Measurements from ENCODE around the gene ACOX3. TPM values are rescaled to one million over a fixed set of nuclear protein-coding genes. Genes with fewer than 3 reads are reported as not detected.

ACOX3 gene
- total RNA-seq, 4 donors from 2014 or later = 42.3 to 86.2 (median 50.3) TPM

DNA sequence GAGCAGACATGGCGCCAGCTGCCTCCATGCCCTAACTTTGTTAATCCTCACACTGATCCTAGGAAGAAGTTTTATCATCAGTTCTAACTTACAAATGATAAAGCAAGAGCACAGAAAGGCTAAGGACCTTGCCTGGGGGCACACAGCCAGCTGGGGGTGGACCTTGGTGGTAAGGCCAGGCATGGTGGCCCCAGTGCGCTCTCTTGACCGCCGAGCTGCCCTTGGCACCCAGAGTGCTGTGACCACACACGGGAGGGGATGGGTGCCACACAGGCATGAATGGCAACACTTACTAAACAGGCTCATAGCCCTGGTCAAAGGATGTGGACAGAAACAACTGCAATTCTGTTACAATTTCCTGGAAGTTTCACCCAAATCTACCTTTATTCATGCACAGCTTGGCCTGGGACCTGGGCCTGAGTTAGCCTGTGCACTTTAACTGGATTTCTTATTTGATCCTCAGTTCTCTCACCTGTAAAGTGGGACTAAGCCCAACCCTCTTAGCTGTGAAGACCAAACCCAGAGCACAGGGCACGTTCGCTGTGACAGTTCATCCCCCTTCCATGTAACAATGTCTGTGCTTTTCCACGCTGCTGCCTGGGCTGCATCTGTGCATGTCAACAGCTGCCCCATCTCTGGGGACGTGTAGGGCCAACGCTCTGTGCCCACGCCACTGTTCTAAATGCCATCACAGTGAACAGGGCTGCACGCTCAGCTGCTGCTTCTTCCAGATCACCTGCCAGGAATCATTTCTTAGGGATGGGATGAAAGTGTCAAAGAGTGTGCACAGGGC is 44.8 kb downstream of the ACOX3 start:
- peaks cover 0 to 96% (median 6%) of the 10 kb centered on the region in 3 donors for H3K36me3 ChIP-seq

DNA sequence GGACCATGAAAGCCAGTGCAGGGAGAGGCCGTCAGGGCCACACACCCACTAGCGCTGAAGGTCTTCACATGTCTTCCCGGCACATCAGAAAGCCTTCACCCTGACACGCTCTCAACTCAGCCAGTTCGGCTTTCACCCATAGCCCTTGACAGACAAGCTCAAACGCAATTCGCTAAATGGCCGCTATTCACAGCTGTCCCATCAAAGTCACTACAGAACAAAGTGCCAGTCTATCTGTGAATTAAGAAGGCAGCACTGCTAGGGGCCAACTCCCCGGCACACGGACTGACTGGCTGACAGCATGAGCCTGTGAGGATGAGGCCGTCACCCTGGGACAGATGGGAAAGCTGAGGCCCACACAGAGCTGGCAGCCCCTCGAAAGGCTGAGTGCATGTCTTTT is 45.7 kb downstream of the ACOX3 start:
- DNase-seq = no peak
- H3K4me3 ChIP-seq = no peak overlapping the region
- intact Hi-C loops (cut with DNase I) = no loop called here
- H3K36me3 ChIP-seq = peaks cover 0 to 97% (median 6%) of the 10 kb centered on the region in 3 donors
- 73 to 79% methylated on average over 5 to 6 of the region's 12 CpGs for WGBS, 2 donors
- TF ChIP-seq, protein P1, sequence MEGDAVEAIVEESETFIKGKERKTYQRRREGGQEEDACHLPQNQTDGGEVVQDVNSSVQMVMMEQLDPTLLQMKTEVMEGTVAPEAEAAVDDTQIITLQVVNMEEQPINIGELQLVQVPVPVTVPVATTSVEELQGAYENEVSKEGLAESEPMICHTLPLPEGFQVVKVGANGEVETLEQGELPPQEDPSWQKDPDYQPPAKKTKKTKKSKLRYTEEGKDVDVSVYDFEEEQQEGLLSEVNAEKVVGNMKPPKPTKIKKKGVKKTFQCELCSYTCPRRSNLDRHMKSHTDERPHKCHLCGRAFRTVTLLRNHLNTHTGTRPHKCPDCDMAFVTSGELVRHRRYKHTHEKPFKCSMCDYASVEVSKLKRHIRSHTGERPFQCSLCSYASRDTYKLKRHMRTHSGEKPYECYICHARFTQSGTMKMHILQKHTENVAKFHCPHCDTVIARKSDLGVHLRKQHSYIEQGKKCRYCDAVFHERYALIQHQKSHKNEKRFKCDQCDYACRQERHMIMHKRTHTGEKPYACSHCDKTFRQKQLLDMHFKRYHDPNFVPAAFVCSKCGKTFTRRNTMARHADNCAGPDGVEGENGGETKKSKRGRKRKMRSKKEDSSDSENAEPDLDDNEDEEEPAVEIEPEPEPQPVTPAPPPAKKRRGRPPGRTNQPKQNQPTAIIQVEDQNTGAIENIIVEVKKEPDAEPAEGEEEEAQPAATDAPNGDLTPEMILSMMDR (IDR thresholded peaks at IDR 0.05) = no peak
- TF ChIP-seq POLR2A (IDR thresholded peaks at IDR 0.05) = no peak
- peaks cover 0 to 42% (median 30%) of the 10 kb centered on the region in 3 donors for H3K4me1 ChIP-seq
- no peaks in the 10 kb centered on the region for H3K27me3 ChIP-seq
- H3K9me3 ChIP-seq = no peaks in the 10 kb centered on the region
- peak overlapping the region; percentile 53 to 83 (median 75) for H3K27ac ChIP-seq

More for the DNA sequence above, 44.8 kb downstream of the ACOX3 start:
- H3K4me3 ChIP-seq = no peak overlapping the region
- H3K27ac ChIP-seq = peak overlapping the region in 2 of 4 donors; percentile 82 to 83
- 93 to 97% methylated on average over 9 to 11 of the region's 12 CpGs for WGBS, 2 donors
- H3K4me1 ChIP-seq = peaks cover 0 to 45% (median 30%) of the 10 kb centered on the region in 3 donors
- H3K9me3 ChIP-seq = no peaks in the 10 kb centered on the region
- intact Hi-C loops (cut with DNase I) = no loop called here
- no peak for DNase-seq
- TF ChIP-seq POLR2A (IDR thresholded peaks at IDR 0.05) = no peak
- TF ChIP-seq, protein P1 (IDR thresholded peaks at IDR 0.05) = no peak
- no peaks in the 10 kb centered on the region for H3K27me3 ChIP-seq

DNA sequence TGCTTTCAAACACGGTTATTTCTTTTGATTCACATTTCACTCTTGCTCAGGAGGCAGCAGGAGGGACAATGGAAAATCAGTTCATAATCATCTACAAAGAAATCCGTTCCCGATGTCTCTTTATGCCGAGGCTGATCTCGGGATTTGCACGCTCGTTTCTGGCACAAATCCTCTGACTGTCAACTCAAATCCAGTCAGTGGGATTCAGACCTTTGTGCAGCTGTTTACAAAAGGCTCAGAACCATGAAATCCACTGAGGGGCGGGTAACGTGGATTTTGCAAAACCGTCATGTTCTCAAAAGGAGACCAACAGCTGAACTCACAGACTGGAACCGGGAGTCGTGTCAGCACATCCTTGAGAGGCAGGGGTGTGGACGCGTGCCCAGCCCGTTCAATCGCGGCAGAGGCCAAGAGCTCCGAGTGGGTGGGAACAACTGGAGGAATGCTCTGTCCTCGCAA is 46.4 kb downstream of the ACOX3 start:
- TF ChIP-seq POLR2A (IDR thresholded peaks at IDR 0.05) = no peak
- TF ChIP-seq, protein P1 (IDR thresholded peaks at IDR 0.05) = no peak
- H3K36me3 ChIP-seq = peaks cover 5 to 97% (median 8%) of the 10 kb centered on the region in 3 donors
- DNase-seq = no peak
- WGBS, 2 donors = 37 to 43% methylated on average over 7 to 14 of the region's 19 CpGs
- H3K27ac ChIP-seq = peak overlapping the region; percentile 53 to 83 (median 75)
- no peaks in the 10 kb centered on the region for H3K27me3 ChIP-seq
- H3K4me3 ChIP-seq = no peak overlapping the region
- H3K4me1 ChIP-seq = peaks cover 0 to 42% (median 30%) of the 10 kb centered on the region in 3 donors
- H3K9me3 ChIP-seq = no peaks in the 10 kb centered on the region
- intact Hi-C loops (cut with DNase I) = no loop called here

DNA sequence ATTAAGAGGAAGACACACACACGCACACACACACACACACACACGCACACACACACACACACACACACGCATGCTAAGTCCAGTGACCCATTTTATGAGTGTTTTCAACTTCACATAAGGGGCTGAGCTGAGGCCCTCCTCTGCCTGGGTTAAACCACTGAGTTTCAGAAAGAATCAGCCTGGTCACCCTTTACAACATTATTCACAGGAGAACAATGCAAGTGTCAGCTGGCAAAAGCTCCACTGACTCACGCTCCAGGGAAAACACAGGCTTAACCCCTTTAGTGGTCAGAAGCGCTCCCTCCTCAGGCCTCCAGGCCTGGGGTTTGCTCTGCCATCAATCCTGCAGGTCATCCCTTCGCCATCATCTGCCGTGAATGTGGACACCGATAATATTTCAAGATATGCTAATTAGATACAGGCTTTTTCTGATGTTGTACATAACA is 46.9 kb downstream of the ACOX3 start:
- WGBS, 2 donors = 36% methylated on average over 8 of the region's 8 CpGs
- Histone ChIP-seq H3K4me3 (no peak overlapping the region), H3K4me1 (peaks cover 0 to 42% (median 30%) of the 10 kb centered on the region in 3 donors), H3K27me3 (no peaks in the 10 kb centered on the region), H3K27ac (peak overlapping the region; percentile 28 to 83 (median 75)), H3K9me3 (no peaks in the 10 kb centered on the region), H3K36me3 (peaks cover 9 to 97% (median 10%) of the 10 kb centered on the region in 3 donors)
- intact Hi-C loops (cut with DNase I) = no loop called here
- no peak for DNase-seq
- TF ChIP-seq POLR2A (IDR thresholded peaks at IDR 0.05) = no peak
- TF ChIP-seq, protein P1 (IDR thresholded peaks at IDR 0.05) = no peak

DNA sequence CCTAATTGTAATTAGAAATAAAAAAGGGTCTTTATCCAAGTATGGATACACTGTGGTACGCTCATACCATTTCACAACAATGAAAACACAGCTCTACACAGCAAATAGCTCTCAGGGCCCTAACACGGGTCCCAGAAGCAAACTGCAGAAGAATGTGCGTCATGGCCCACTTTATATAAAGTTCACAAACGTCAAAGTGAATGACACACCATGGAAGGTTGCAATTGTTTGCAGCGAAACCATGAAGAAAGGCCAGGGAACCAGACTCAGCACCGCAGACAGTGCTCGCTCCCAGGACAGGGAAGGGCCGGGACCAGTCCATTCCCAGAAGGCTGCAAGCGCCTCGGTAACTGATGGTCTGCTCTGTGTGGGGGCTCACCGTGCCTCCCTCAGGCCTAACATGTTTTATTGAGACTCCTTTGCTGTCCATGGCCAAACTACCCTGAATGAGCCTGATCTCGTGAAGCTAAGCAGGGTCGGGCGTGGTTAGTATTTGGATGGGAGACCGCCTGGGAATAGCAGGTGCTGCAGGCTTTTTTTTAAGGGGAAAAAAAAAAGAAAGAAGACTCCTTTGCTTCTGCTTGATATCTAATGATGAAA is 47.8 kb downstream of the ACOX3 start:
- Histone ChIP-seq H3K27ac (peak overlapping the region; percentile 28 to 83 (median 72)), H3K4me3 (no peak overlapping the region), H3K4me1 (peaks cover 0 to 42% (median 30%) of the 10 kb centered on the region in 3 donors), H3K27me3 (no peaks in the 10 kb centered on the region), H3K9me3 (no peaks in the 10 kb centered on the region), H3K36me3 (peaks cover 10 to 97% (median 12%) of the 10 kb centered on the region in 3 donors)
- intact Hi-C loops (cut with DNase I) = no loop called here
- no peak for DNase-seq
- TF ChIP-seq, protein P1 (IDR thresholded peaks at IDR 0.05) = no peak
- no peak for TF ChIP-seq POLR2A (IDR thresholded peaks at IDR 0.05)
- WGBS, 2 donors = 88 to 94% methylated on average over 12 to 15 of the region's 15 CpGs
